ENCODE results near the gene NKIRAS1. TPM values are rescaled to one million over a fixed set of nuclear protein-coding genes. Genes with fewer than 3 reads are reported as not detected.
"Not testable (repeated sequence)": the region's sequence is repeated elsewhere in the genome, so short reads cannot be mapped to it uniquely, and the experiment has no call there.

The NKIRAS1 gene
- total RNA-seq, 1 experiment from 2014 or later = 23.0 TPM

DNA sequence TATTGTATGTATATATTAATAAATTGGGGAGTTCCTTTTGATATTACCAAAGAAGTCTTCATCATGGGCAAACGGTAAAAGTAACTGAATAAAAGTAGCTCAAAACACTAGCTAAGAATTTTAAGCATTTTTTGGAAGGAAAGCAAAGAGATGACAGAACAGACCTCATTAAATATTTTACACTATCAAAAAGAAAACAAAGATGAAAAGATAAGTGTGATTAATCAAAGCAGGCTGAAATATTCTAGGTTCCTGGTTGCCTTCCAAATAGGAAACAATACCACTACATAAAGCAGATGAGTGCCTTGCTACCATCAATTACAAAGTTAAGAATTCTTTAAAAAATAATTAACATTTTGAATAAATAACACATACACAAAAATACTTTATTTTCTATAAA is 3.6 kb downstream of the NKIRAS1 start:
- POLR2A ChIA-PET (ENCODE audit: low non-redundant PET) = no interaction called here
- TF ChIP-seq, protein P1, sequence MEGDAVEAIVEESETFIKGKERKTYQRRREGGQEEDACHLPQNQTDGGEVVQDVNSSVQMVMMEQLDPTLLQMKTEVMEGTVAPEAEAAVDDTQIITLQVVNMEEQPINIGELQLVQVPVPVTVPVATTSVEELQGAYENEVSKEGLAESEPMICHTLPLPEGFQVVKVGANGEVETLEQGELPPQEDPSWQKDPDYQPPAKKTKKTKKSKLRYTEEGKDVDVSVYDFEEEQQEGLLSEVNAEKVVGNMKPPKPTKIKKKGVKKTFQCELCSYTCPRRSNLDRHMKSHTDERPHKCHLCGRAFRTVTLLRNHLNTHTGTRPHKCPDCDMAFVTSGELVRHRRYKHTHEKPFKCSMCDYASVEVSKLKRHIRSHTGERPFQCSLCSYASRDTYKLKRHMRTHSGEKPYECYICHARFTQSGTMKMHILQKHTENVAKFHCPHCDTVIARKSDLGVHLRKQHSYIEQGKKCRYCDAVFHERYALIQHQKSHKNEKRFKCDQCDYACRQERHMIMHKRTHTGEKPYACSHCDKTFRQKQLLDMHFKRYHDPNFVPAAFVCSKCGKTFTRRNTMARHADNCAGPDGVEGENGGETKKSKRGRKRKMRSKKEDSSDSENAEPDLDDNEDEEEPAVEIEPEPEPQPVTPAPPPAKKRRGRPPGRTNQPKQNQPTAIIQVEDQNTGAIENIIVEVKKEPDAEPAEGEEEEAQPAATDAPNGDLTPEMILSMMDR (conservative IDR thresholded peaks at IDR 0.05; ENCODE audit: low read depth, low read length) = no peak
- TF ChIP-seq EZH2 (IDR thresholded peaks at IDR 0.05; ENCODE audit: borderline replicate concordance, low read depth, low read length, poor library complexity, severe bottlenecking) = no peak
- CTCF ChIA-PET = no interaction called here
- Histone ChIP-seq H3K4me1 (ENCODE audit: insufficient read depth, low read length, poor library complexity, severe bottlenecking) (peaks cover 4% of the 10 kb centered on the region), H3K36me3 (ENCODE audit: insufficient read depth, low read length, poor library complexity, severe bottlenecking) (peaks cover 26% of the 10 kb centered on the region), H3K27me3 (replicated peaks; ENCODE audit: insufficient read depth, low read depth, low read length, poor library complexity) (no peaks in the 10 kb centered on the region), H3K4me3 (ENCODE audit: low read depth, low read length, poor library complexity, severe bottlenecking) (no peak overlapping the region), H3K9me3 (ENCODE audit: low read depth, low read length, poor library complexity, severe bottlenecking) (no peaks in the 10 kb centered on the region), H3K27ac (ENCODE audit: low read depth, low read length, poor library complexity, severe bottlenecking) (no peak overlapping the region)
- intact Hi-C loops (cut with micrococcal nuclease; ENCODE audit: unreplicated experiment) = loop anchor here (10.0 kb wide), 1 partner anchor 322 kb away; no protein-coding TSS in a partner anchor
- no peak for DNase-seq (ENCODE audit: low spot score)
- BruUV-seq (replicated peaks) = no TSS peak

DNA sequence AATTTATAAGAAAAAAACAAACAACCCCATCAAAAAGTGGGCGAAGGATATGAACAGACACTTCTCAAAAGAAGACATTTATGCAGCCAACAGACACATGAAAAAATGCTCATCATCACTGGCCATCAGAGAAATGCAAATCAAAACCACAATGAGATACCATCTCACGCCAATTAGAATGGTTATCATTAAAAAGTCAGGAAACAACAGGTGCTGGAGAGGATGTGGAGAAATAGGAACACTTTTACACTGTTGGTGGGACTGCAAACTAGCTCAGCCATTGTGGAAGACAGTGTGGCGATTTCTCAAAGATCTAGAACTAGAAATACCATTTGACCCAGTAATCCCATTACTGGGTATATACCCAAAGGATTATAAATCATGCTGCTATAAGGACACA is 4.5 kb downstream of the NKIRAS1 start:
- H3K9me3 ChIP-seq (ENCODE audit: low read depth, low read length, poor library complexity, severe bottlenecking); POLR2A ChIA-PET (ENCODE audit: low non-redundant PET); H3K27ac ChIP-seq (ENCODE audit: low read depth, low read length, poor library complexity, severe bottlenecking); H3K27me3 ChIP-seq (replicated peaks; ENCODE audit: insufficient read depth, low read depth, low read length, poor library complexity); H3K4me3 ChIP-seq (ENCODE audit: low read depth, low read length, poor library complexity, severe bottlenecking); DNase-seq (ENCODE audit: low spot score); CTCF ChIA-PET; H3K4me1 ChIP-seq (ENCODE audit: insufficient read depth, low read length, poor library complexity, severe bottlenecking); BruUV-seq (replicated peaks): not testable (repeated sequence)
- intact Hi-C loops (cut with micrococcal nuclease; ENCODE audit: unreplicated experiment) = loop anchor here (10.0 kb wide), 1 partner anchor 322 kb away; no protein-coding TSS in a partner anchor
- H3K36me3 ChIP-seq (ENCODE audit: insufficient read depth, low read length, poor library complexity, severe bottlenecking) = peaks cover 23% of the 10 kb centered on the region

DNA sequence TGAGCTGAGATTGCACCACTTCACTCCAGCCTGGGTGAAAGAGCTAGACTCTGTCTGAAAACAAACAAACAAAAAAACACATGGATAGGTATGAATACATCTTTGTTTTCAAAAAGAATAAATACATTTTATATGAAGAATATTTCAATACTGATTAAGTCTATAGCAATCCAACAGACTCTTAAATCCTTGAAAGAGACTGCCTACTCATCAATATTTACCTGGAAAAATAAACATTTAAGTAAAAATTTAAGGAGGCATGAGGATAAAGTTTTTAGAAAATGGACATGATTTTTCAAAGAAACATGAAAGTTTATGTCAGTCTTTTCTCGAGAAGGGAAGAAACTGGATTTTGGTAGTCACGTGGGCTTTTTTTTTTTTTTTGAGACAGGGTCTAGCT is 5.4 kb downstream of the NKIRAS1 start:
- ChIA-PET CTCF (no interaction called here), POLR2A (ENCODE audit: low non-redundant PET) (no interaction called here)
- DNase-seq (ENCODE audit: low spot score) = no peak
- BruUV-seq (replicated peaks) = no TSS peak
- intact Hi-C loops (cut with micrococcal nuclease; ENCODE audit: unreplicated experiment) = loop anchor here (10.0 kb wide), 1 partner anchor 323 kb away; no protein-coding TSS in a partner anchor
- H3K27ac ChIP-seq (ENCODE audit: low read depth, low read length, poor library complexity, severe bottlenecking) = no peak overlapping the region
- H3K4me3 ChIP-seq (ENCODE audit: low read depth, low read length, poor library complexity, severe bottlenecking) = no peak overlapping the region
- peaks cover 25% of the 10 kb centered on the region for H3K36me3 ChIP-seq (ENCODE audit: insufficient read depth, low read length, poor library complexity, severe bottlenecking)
- H3K4me1 ChIP-seq (ENCODE audit: insufficient read depth, low read length, poor library complexity, severe bottlenecking) = peaks cover 4% of the 10 kb centered on the region
- no peaks in the 10 kb centered on the region for H3K9me3 ChIP-seq (ENCODE audit: low read depth, low read length, poor library complexity, severe bottlenecking)
- H3K27me3 ChIP-seq (replicated peaks; ENCODE audit: insufficient read depth, low read depth, low read length, poor library complexity) = no peaks in the 10 kb centered on the region
- no peak for TF ChIP-seq EZH2 (IDR thresholded peaks at IDR 0.05; ENCODE audit: borderline replicate concordance, low read depth, low read length, poor library complexity, severe bottlenecking)
- TF ChIP-seq, protein P1 (conservative IDR thresholded peaks at IDR 0.05; ENCODE audit: low read depth, low read length) = no peak

DNA sequence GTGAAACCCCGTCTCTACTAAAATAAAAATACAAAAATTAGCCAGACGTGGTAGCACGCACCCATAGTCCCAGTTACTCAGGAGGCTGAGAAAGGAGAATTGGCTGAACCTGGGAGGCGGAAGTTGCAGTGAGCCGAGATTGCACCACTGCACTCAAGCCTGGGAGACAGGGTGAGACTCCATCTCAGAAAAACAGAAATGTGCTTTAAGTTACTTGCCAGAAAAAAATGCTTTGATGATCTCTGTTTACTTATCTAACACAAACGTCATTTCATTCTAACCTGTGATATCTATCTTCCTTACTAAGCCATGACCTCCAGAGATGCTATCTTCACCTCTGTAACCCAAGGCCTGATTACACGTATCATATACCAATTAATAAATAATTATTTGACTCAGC is 7.4 kb downstream of the NKIRAS1 start:
- Histone ChIP-seq H3K36me3 (ENCODE audit: insufficient read depth, low read length, poor library complexity, severe bottlenecking) (peaks cover 25% of the 10 kb centered on the region), H3K4me3 (ENCODE audit: low read depth, low read length, poor library complexity, severe bottlenecking) (no peak overlapping the region), H3K9me3 (ENCODE audit: low read depth, low read length, poor library complexity, severe bottlenecking) (no peaks in the 10 kb centered on the region), H3K27me3 (replicated peaks; ENCODE audit: insufficient read depth, low read depth, low read length, poor library complexity) (no peaks in the 10 kb centered on the region), H3K4me1 (ENCODE audit: insufficient read depth, low read length, poor library complexity, severe bottlenecking) (peaks cover 4% of the 10 kb centered on the region), H3K27ac (ENCODE audit: low read depth, low read length, poor library complexity, severe bottlenecking) (no peak overlapping the region)
- TF ChIP-seq, protein P1 (conservative IDR thresholded peaks at IDR 0.05; ENCODE audit: low read depth, low read length) = no peak
- no peak for TF ChIP-seq EZH2 (IDR thresholded peaks at IDR 0.05; ENCODE audit: borderline replicate concordance, low read depth, low read length, poor library complexity, severe bottlenecking)
- no peak for DNase-seq (ENCODE audit: low spot score)
- intact Hi-C loops (cut with micrococcal nuclease; ENCODE audit: unreplicated experiment) = no loop called here
- no TSS peak for BruUV-seq (replicated peaks)
- ChIA-PET POLR2A (ENCODE audit: low non-redundant PET) (no interaction called here), CTCF (interaction anchor here (0.7 kb wide), 1 partner anchor 407 kb away, joined by 3 read pairs; no protein-coding TSS in a partner anchor)
